ENCODE data around the gene RPS14. TPM values are rescaled to one million over a fixed set of nuclear protein-coding genes. Genes with fewer than 3 reads are reported as not detected.
A peak's percentile ranks its signal among the peaks of the same experiment; 100 is the strongest.

Gene RPS14
- total RNA-seq, 1 donor, result 1,744 TPM

DNA sequence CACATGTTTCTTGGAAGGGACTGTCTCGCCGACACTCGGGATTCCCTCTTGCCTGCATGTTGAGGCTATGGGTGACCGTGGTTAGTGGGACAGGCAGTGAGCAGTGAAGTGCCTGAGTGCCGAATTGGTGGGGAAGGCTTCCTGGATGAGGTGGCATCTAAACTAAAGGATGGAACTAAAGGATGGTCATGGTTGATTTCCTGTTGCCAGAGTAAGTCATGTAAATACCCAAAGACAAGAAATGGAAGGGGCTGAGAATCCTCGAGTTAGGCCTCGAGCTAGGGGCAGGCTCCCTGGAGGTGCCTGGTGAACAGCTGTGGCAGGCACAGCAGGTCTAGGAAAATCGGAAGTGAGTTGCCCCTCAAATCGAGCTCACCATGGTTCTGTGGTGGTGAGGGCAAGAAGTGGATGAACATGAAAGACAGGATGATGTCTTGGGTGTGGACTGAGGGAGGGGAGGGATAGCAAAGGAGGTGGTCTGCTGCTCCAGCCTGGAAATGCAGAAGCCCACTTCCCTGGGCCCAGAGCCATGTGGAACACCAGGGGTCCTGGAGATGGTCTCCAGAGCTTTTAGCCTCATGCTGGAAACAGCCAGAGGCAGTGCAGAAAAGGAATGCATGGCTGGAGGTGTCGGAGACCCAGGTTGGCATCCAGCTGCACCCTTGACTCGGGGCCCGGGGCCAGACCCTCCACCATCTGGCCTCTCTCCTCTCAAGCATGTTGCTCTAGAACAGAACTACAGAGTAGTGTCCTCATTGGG is 49.0 kb downstream of the RPS14 start:
- TF ChIP-seq, protein P1, sequence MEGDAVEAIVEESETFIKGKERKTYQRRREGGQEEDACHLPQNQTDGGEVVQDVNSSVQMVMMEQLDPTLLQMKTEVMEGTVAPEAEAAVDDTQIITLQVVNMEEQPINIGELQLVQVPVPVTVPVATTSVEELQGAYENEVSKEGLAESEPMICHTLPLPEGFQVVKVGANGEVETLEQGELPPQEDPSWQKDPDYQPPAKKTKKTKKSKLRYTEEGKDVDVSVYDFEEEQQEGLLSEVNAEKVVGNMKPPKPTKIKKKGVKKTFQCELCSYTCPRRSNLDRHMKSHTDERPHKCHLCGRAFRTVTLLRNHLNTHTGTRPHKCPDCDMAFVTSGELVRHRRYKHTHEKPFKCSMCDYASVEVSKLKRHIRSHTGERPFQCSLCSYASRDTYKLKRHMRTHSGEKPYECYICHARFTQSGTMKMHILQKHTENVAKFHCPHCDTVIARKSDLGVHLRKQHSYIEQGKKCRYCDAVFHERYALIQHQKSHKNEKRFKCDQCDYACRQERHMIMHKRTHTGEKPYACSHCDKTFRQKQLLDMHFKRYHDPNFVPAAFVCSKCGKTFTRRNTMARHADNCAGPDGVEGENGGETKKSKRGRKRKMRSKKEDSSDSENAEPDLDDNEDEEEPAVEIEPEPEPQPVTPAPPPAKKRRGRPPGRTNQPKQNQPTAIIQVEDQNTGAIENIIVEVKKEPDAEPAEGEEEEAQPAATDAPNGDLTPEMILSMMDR (IDR thresholded peaks at IDR 0.05; ENCODE audit: insufficient read depth, low read depth, low read length), result no peak

DNA sequence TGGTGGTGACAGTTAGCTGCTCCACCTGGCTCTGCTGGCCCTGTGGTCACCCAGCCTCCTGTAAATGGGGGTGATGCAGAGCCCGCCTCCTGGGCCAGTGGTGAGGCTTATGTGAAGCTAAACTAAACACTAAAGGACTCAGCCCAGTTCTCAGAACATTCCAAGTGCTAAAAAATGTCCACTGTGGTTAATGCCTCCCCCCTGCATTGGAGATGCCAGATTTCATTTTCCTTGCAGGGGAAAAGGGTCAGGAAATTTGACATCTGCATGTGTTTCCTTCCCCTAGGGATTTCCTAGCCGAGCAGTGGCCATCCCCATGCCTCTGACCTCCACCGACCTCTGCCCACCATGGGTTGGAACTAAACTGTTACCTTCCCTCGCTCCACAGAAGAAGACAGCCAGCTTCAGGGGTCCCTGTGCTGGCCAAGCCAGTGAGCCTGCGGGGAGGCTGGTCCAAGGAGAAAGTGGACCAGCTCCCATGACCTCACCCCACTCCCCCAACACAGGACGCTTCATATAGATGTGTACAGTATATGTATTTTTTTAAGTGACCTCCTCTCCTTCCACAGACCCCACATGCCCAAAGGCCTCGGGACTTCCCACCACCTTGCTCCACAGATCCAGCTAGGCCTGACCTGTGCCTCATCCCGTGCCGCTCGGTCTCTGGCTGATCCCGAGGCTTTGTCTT is 49.9 kb downstream of the RPS14 start:
- peak; percentile 30 for DNase-seq (ENCODE audit: low read depth)
- no peak overlapping the region for H3K4me3 ChIP-seq (ENCODE audit: low read depth, low read length)
- TF ChIP-seq, protein P1 (IDR thresholded peaks at IDR 0.05; ENCODE audit: insufficient read depth, low read depth, low read length), result no peak

More for the DNA sequence above, 49.0 kb downstream of the RPS14 start:
- DNase-seq (ENCODE audit: low read depth), result no peak
- no peak overlapping the region for H3K4me3 ChIP-seq (ENCODE audit: low read depth, low read length)

DNA sequence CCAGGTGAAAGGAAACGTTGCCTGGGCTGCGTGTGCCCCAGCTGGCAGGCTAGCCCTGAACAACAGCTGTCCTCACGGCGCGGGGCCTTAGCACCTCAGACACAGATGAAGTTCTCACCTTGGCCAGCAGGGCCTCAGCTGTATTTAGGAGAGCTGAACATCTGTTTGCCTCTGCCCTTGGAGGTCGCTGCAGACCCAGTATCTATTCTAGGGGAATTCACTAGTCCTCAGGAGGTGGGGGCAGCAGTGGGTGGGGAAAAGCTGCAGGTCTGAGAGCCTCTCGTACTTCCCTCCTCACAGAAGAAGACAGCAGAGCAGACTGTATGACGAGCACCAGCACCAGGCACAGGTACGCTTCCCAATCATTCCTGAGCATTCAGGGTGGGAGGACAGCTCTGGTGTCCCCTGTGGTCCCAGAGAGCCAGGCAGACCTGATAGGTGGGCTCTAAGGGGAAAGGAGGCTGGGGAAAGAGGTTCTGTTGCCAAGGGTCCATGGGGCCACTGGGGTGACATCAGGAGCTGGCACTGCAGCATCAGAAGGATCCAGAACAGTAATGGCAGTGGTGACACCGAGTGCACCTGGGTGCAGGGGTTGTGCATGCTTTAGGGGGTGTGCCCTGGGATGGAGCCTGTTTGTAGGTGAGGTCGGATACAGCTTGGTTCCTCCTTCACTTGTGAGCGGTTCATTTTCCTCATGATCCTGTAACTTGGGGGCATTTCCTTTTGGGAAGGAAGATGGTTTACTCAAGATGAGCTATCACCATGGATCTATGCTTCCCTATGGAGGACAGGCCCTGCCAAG is 50.6 kb downstream of the RPS14 start:
- DNase-seq (ENCODE audit: low read depth), result no peak
- no peak overlapping the region for H3K4me3 ChIP-seq (ENCODE audit: low read depth, low read length)
- TF ChIP-seq, protein P1 (IDR thresholded peaks at IDR 0.05; ENCODE audit: insufficient read depth, low read depth, low read length), result peak; percentile 27

DNA sequence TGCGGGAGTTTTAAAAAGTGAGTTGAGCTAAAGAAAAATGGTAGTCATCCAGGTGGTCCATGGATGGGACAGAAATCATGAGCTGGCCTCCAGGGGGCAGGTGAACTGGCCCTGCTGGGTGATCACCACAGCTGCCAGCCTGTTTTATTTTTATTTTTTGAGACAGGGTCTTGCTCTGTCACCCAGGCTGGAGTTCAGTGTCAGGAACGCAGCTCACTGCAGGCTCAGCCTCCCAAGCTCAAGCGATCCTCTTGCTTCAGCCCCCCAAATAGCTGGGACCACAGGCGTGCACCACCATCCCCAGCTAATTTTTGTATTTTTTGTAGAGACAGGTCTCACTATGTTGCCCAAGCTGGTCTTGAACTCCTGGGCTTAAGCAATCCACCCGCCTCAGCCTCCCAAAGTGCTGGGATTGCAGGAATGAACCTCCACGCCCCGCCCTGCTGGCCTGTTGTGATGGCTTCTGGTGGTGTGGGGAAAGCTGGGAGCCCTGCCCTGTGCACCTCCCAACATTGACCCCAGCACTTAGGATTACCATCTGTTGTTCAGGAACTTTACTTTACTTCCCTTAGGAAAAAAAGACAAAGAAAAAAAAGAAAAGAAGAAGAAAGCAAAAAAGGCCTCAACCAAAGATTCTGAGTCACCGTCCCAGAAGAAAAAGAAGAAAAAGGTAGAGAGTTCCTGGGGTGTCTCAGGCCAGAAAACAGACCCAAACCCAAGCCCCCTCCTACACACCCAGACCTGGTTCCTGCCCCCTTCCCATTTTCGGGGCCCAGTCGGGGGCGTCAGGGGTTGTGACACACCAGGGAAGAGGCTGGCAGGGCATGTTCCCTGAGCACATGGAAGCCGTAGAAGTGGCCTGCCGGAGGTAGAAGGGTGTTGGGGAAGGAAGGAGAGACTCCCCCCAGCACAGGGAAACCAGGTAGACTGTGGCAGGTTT is 51.5 kb downstream of the RPS14 start:
- TF ChIP-seq, protein P1 (IDR thresholded peaks at IDR 0.05; ENCODE audit: insufficient read depth, low read depth, low read length), result no peak
- peak; percentile 25 for DNase-seq (ENCODE audit: low read depth)

DNA sequence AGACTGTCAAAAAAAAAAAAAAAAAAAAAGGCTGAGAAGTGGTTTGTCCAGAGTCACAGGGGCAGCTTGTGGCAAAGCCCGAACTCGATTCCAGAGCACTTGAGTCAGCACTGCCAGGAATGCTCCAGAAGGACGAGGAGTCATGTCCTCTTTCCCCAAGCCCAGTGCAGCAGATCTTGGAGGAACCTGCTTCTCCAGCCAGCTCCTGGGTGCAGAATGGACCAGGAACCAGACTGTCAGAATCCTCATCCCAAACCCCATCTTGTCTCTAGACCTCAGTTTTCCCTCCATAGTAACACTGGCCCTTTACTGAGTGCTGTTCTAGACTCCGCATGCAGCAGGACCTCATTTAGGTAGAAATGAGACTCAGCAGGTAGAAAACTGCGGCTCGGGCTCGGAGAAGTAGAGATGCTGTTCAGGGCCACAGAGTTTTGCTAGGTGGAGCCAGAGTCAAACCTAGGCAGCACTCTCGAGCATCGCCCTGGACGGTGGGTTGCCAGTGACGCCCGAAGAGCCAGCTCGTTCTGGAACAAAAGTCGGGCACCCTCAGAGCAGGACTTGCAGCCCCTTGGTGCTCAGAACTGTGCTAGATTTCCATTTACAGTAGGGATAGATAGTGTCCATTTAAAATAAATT is 52.3 kb downstream of the RPS14 start:
- peak; percentile 33 for DNase-seq (ENCODE audit: low read depth)
- H3K4me3 ChIP-seq (ENCODE audit: low read depth, low read length), result no peak overlapping the region
- TF ChIP-seq, protein P1 (IDR thresholded peaks at IDR 0.05; ENCODE audit: insufficient read depth, low read depth, low read length), result no peak

More for the DNA sequence above, 51.5 kb downstream of the RPS14 start:
- no peak overlapping the region for H3K4me3 ChIP-seq (ENCODE audit: low read depth, low read length)

All from fibroblast of villous mesenchyme (primary cell).